Activated T-helper 17 cell treated with anti-CD3 and anti-CD28 coated beads, Interleukin-2, amount 50 U/mL, for 72 hours (primary cell): Measurements from ENCODE around the gene NCF1. TPM values are rescaled to one million over a fixed set of nuclear protein-coding genes. Genes with fewer than 3 reads are reported as not detected.
"Not testable (repeated sequence)": the region's sequence is repeated elsewhere in the genome, so short reads cannot be mapped to it uniquely, and the experiment has no call there.

ENCODE experiments used
- ATAC-seq: fragments of 150-1000 bp; cut with Tn5 transposase; replicated peaks from 2 replicates; pipeline ENCODE4 v1.10.0; 2021; ENCODE audit warnings: mild to moderate bottlenecking, moderate library complexity
- H3K27ac Mint-ChIP-seq: one replicate; pipeline ENCODE4 v1.8.0; 2022; ENCODE audit warnings: mixed read lengths
- H3K27me3 Mint-ChIP-seq: one replicate; pipeline ENCODE4 v1.8.0; 2022; ENCODE audit warnings: mixed read lengths
- H3K36me3 Mint-ChIP-seq: one replicate; pipeline ENCODE4 v1.8.0; 2022; ENCODE audit warnings: low read depth, mild to moderate bottlenecking, mixed read lengths
- H3K4me1 Mint-ChIP-seq: one replicate; pipeline ENCODE4 v1.8.0; 2022; ENCODE audit warnings: mixed read lengths
- H3K4me3 Mint-ChIP-seq: one replicate; pipeline ENCODE4 v1.8.0; 2022; ENCODE audit warnings: mild to moderate bottlenecking, mixed read lengths
- H3K9me3 Mint-ChIP-seq: one replicate; pipeline ENCODE4 v1.8.0; 2022; ENCODE audit warnings: mixed read lengths
- total RNA-seq, 2 donors: library from RNA; stranded (reverse); gene quantifications; one replicate each; pipeline ENCODE4 v1.2.3, GENCODE V29; 2022

The NCF1 gene
- total RNA-seq, 2 donors from 2014 or later: 0.24 to 2.2 TPM

GRCh38 chr7:74830411-74830810 lies 56.6 kb downstream of the NCF1 start:
- not testable (repeated sequence) for H3K36me3 Mint-ChIP-seq, H3K27ac Mint-ChIP-seq, H3K9me3 Mint-ChIP-seq, H3K4me3 Mint-ChIP-seq, H3K4me1 Mint-ChIP-seq, H3K27me3 Mint-ChIP-seq, ATAC-seq

Other genes starting within 250 kb of the NCF1 start
- gene GTF2I, start 116.3 kb upstream of the NCF1 start, total RNA-seq: 100 to 1,000 TPM; 133 to 143 TPM
- gene GTF2IRD2, start 77.6 kb downstream of the NCF1 start, total RNA-seq: 1 to 10 TPM; 1.5 to 8.6 TPM
- gene CASTOR2, start 190.7 kb downstream of the NCF1 start, total RNA-seq: 1 to 10 TPM; 2.7 to 3.8 TPM